ENCODE measurements around the gene APPBP2. TPM values are rescaled to one million over a fixed set of nuclear protein-coding genes. Genes with fewer than 3 reads are reported as not detected.

APPBP2 gene
- total RNA-seq, 1 experiment from 2014 or later = 25.8 TPM

DNA sequence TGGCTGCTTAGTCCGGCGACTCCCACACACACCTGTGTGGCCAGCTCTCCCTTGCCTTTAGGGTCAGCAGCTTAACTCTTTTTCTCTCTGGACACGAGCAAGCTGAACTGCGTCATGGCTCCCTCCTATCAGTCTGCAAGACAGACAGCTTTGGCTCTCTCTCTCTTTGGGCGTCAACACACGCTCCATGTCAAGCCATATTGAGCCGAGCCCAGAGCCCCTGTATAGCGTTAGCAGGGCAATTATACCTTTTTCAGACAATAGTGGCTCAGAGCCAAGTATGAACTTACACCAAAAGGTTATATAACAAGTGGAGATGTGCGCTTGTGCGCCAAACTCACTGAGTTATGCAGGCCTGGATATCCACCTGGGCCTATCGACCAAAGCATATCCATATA lies 34.8 kb upstream of the APPBP2 start:
- Histone ChIP-seq H3K27ac (ENCODE audit: low read length) (no peak overlapping the region), H3K36me3 (ENCODE audit: control insufficient read depth, insufficient read depth, low read length) (no peaks in the 10 kb centered on the region), H3K4me1 (ENCODE audit: control insufficient read depth, insufficient read depth, low read length) (no peaks in the 10 kb centered on the region), H3K9me3 (ENCODE audit: control insufficient read depth, insufficient read depth, low read depth, low read length) (no peaks in the 10 kb centered on the region), H3K4me3 (ENCODE audit: low read depth in 2 of 2, low read length in 2 of 2) (no peak overlapping the region), H3K27me3 (ENCODE audit: control insufficient read depth, insufficient read depth, low read length) (no peaks in the 10 kb centered on the region)
- ATAC-seq = no peak
- TF ChIP-seq, protein P1, sequence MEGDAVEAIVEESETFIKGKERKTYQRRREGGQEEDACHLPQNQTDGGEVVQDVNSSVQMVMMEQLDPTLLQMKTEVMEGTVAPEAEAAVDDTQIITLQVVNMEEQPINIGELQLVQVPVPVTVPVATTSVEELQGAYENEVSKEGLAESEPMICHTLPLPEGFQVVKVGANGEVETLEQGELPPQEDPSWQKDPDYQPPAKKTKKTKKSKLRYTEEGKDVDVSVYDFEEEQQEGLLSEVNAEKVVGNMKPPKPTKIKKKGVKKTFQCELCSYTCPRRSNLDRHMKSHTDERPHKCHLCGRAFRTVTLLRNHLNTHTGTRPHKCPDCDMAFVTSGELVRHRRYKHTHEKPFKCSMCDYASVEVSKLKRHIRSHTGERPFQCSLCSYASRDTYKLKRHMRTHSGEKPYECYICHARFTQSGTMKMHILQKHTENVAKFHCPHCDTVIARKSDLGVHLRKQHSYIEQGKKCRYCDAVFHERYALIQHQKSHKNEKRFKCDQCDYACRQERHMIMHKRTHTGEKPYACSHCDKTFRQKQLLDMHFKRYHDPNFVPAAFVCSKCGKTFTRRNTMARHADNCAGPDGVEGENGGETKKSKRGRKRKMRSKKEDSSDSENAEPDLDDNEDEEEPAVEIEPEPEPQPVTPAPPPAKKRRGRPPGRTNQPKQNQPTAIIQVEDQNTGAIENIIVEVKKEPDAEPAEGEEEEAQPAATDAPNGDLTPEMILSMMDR (IDR thresholded peaks at IDR 0.05) = no peak
- TF ChIP-seq SIN3A (IDR thresholded peaks at IDR 0.05; ENCODE audit: borderline replicate concordance, insufficient read depth, low read depth, low read length) (no peak), TCF7L2 (IDR thresholded peaks at IDR 0.05; ENCODE audit: low read depth, low read length) (no peak), POLR2AphosphoS5 (IDR thresholded peaks at IDR 0.05; ENCODE audit: low read depth, low read length) (no peak)
- TF ChIP-seq, protein P2, sequence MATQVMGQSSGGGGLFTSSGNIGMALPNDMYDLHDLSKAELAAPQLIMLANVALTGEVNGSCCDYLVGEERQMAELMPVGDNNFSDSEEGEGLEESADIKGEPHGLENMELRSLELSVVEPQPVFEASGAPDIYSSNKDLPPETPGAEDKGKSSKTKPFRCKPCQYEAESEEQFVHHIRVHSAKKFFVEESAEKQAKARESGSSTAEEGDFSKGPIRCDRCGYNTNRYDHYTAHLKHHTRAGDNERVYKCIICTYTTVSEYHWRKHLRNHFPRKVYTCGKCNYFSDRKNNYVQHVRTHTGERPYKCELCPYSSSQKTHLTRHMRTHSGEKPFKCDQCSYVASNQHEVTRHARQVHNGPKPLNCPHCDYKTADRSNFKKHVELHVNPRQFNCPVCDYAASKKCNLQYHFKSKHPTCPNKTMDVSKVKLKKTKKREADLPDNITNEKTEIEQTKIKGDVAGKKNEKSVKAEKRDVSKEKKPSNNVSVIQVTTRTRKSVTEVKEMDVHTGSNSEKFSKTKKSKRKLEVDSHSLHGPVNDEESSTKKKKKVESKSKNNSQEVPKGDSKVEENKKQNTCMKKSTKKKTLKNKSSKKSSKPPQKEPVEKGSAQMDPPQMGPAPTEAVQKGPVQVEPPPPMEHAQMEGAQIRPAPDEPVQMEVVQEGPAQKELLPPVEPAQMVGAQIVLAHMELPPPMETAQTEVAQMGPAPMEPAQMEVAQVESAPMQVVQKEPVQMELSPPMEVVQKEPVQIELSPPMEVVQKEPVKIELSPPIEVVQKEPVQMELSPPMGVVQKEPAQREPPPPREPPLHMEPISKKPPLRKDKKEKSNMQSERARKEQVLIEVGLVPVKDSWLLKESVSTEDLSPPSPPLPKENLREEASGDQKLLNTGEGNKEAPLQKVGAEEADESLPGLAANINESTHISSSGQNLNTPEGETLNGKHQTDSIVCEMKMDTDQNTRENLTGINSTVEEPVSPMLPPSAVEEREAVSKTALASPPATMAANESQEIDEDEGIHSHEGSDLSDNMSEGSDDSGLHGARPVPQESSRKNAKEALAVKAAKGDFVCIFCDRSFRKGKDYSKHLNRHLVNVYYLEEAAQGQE (IDR thresholded peaks at IDR 0.05; ENCODE audit: insufficient read depth in 1 of 2, low read depth in 2 of 2, low read length in 1 of 2) = no peak
- intact Hi-C loops (cut with micrococcal nuclease; ENCODE audit: unreplicated experiment) (no loop called here), in situ Hi-C loops (cut with HindIII; ENCODE audit: low pct_unique_long_range_greater_than_20kb, low sequenced_read_pairs) (no loop called here)
- no TSS peak for BruUV-seq (replicated peaks)
- ChIA-PET CTCF (interaction anchor here (0.6 to 1.5 kb wide), 2 partner anchors 9 to 18 kb away, joined by 3 to 7 read pairs; no protein-coding TSS in a partner anchor), POLR2A (no interaction called here)
- DNase-seq (ENCODE audit: low read depth, low spot score) = no peak

- in situ Hi-C loops (cut with HindIII; ENCODE audit: low pct_unique_long_range_greater_than_20kb, low sequenced_read_pairs) (no loop called here), intact Hi-C loops (cut with micrococcal nuclease; ENCODE audit: unreplicated experiment) (no loop called here)
- CTCF ChIA-PET = interaction anchor here (0.6 to 1.5 kb wide), 2 partner anchors 10 to 19 kb away, joined by 3 to 7 read pairs; no protein-coding TSS in a partner anchor
- Histone ChIP-seq H3K27me3 (ENCODE audit: control insufficient read depth, insufficient read depth, low read length) (no peaks in the 10 kb centered on the region), H3K9me3 (ENCODE audit: control insufficient read depth, insufficient read depth, low read depth, low read length) (no peaks in the 10 kb centered on the region), H3K4me1 (ENCODE audit: control insufficient read depth, insufficient read depth, low read length) (no peaks in the 10 kb centered on the region), H3K27ac (ENCODE audit: low read length) (no peak overlapping the region), H3K4me3 (ENCODE audit: low read depth in 2 of 2, low read length in 2 of 2) (peak overlapping the region; percentile 3 to 35; a peak in 1 of 4 replicates), H3K36me3 (ENCODE audit: control insufficient read depth, insufficient read depth, low read length) (no peaks in the 10 kb centered on the region)
- DNase-seq (ENCODE audit: low read depth, low spot score) (no peak), ATAC-seq (peak; percentile 53)
- TF ChIP-seq POLR2AphosphoS5 (IDR thresholded peaks at IDR 0.05; ENCODE audit: low read depth, low read length) (no peak), SIN3A (IDR thresholded peaks at IDR 0.05; ENCODE audit: borderline replicate concordance, insufficient read depth, low read depth, low read length) (no peak), TCF7L2 (IDR thresholded peaks at IDR 0.05; ENCODE audit: low read depth, low read length) (no peak)
- TF ChIP-seq, protein P1 (IDR thresholded peaks at IDR 0.05) = no peak
- BruUV-seq (replicated peaks) = no TSS peak
- POLR2A ChIA-PET = no interaction called here
Observed at GRCh38 chr17:60559995-60560859, 34.2 kb upstream of the APPBP2 start.
